GM12878 (cell line): Measurements from ENCODE around the gene COX7C.

Source experiments
- CTCF ChIP-seq, 3 experiments: IDR thresholded peaks in 2 of 3; conservative IDR thresholded peaks in 1 of 3; 2 replicates each; pipeline ENCODE4 v1.5.1; 2011; ENCODE audit warnings: low read depth in 3 of 3, low read length in 3 of 3, mild to moderate bottlenecking in 3 of 3, control low read depth in 2 of 3, moderate library complexity in 2 of 3, inconsistent platforms in 1 of 3, mixed read lengths in 1 of 3; ENCODE audit not compliant: control insufficient read depth in 2 of 3, insufficient read depth in 1 of 3; ENCODE audit errors: extremely low read depth in 1 of 3
- ZBTB33 ChIP-seq: fragments of 450-650 bp; IDR thresholded peaks from 2 replicates; pipeline ENCODE4 v1.6.1; 2017; ENCODE audit warnings: mild to moderate bottlenecking

GRCh38 chr5:86640998-86641397, 23.3 kb downstream of the COX7C start:
- no peak for TF ChIP-seq CTCF (IDR thresholded peaks at IDR 0.05 in 2 of 3, conservative IDR thresholded peaks at IDR 0.05 in 1 of 3; ENCODE audit: control insufficient read depth in 2 of 3, extremely low read depth in 1 of 3, insufficient read depth in 1 of 3, low read depth in 3 of 3, low read length in 3 of 3)
- TF ChIP-seq ZBTB33, result no peak
